GM18519 (cell line): ENCODE data around the gene SENP1.
A peak's percentile ranks its signal among the peaks of the same experiment; 100 is the strongest.
"Not testable (repeated sequence)": the region's sequence is repeated elsewhere in the genome, so short reads cannot be mapped to it uniquely, and the experiment has no call there.

Experiments
- ATAC-seq: cut with Tn5 transposase; IDR thresholded peaks from one replicate; pipeline ENCODE4 v1.9.1; 2021; ENCODE audit warnings: mild to moderate bottlenecking, moderate library complexity; ENCODE audit not compliant: unreplicated experiment, low FRiP score

Gene SENP1

GRCh38 chr12:48105867-48106680, at the start of gene SENP1:
Gene SENP1, minus strand, starts transcription at chr12:48106079. Its CDS starts 4,607 bp downstream, at chr12:48101472.
- no peak for ATAC-seq

- no peak for ATAC-seq
These were observed 45.4 kb upstream of the SENP1 start for GRCh38 chr12:48151103-48151771.

GRCh38 chr12:48145981-48146380, 40.1 kb upstream of the SENP1 start:
- ATAC-seq, result no peak

GRCh38 chr12:48143898-48144297, 38.0 kb upstream of the SENP1 start:
- ATAC-seq, result no peak

GRCh38 chr12:48142818-48143674, 37.2 kb upstream of the SENP1 start:
- no peak for ATAC-seq

GRCh38 chr12:48135027-48135426, 29.1 kb upstream of the SENP1 start:
- ATAC-seq, result no peak

GRCh38 chr12:48132826-48133225, 26.9 kb upstream of the SENP1 start:
- ATAC-seq, result no peak

- no peak for ATAC-seq
These were observed 25.6 kb upstream of the SENP1 start for GRCh38 chr12:48131517-48131916.

- ATAC-seq, result no peak
These were observed 23.5 kb upstream of the SENP1 start for GRCh38 chr12:48129376-48129775.

- no peak for ATAC-seq
These were observed 22.9 kb upstream of the SENP1 start for GRCh38 chr12:48128800-48129199.

- no peak for ATAC-seq
These were observed 21.2 kb upstream of the SENP1 start for GRCh38 chr12:48126953-48127630.

- ATAC-seq, result no peak
These were observed 20.1 kb upstream of the SENP1 start for GRCh38 chr12:48125985-48126384.

- not testable (repeated sequence) for ATAC-seq
These were observed 19.7 kb upstream of the SENP1 start for GRCh38 chr12:48125542-48125941.

- ATAC-seq, result no peak
These were observed 17.3 kb upstream of the SENP1 start for GRCh38 chr12:48123169-48123568.

- ATAC-seq, result no peak
These were observed 16.4 kb upstream of the SENP1 start for GRCh38 chr12:48122065-48122834.

GRCh38 chr12:48121522-48121921, 15.6 kb upstream of the SENP1 start:
- ATAC-seq, result no peak

GRCh38 chr12:48119834-48120195, 13.9 kb upstream of the SENP1 start:
- no peak for ATAC-seq

GRCh38 chr12:48119078-48119833, 13.4 kb upstream of the SENP1 start, which contains the start of gene PFKM:
Gene PFKM, plus strand, starts transcription at chr12:48119364. Its CDS starts 3,411 bp downstream, at chr12:48122775.
- peak; percentile 98 for ATAC-seq

GRCh38 chr12:48118284-48118871, 12.5 kb upstream of the SENP1 start:
- ATAC-seq, result no peak
